ENCODE data around the gene IPO4. TPM values are rescaled to one million over a fixed set of nuclear protein-coding genes. Genes with fewer than 3 reads are reported as not detected.

IPO4 gene
- total RNA-seq, 1 experiment from 2014 or later = 102 TPM

DNA sequence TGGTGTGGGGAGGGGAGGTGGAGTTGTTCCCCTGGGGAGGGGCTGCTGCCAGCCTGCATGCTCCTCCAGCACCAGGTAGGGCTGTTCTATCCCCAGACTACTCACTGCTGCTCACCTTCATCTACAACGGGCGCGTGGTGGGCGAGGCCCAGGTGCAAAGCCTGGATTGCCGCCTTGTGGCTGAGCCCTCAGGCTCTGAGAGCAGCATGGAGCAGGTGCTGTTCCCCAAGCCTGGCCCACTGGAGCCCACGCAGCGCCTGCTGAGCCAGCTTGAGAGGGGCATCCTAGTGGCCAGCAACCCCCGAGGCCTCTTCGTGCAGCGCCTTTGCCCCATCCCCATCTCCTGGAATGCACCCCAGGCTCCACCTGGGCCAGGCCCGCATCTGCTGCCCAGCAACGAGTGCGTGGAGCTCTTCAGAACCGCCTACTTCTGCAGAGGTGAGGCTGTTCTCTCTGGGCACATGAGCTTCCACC lies 24.1 kb downstream of the IPO4 start:
- intact Hi-C loops (cut with micrococcal nuclease) = no loop called here
- no TSS peak for BruUV-seq (replicated peaks)

More for the DNA sequence above, 24.1 kb downstream of the IPO4 start:
- Histone ChIP-seq H3K4me2 (ENCODE audit: low read length) (no peak overlapping the region), H2AFZ (ENCODE audit: low read depth, low read length, poor library complexity, severe bottlenecking) (no peak overlapping the region), H4K20me1 (ENCODE audit: insufficient read depth) (no peaks in the 10 kb centered on the region), H3K9me2 (ENCODE audit: insufficient read depth) (no peaks in the 10 kb centered on the region), H3K4me1 (ENCODE audit: control insufficient read depth in 1 of 2, insufficient read depth in 2 of 2, low read length in 2 of 2) (peaks cover 15 to 21% of the 10 kb centered on the region in 2 experiments), H3K36me3 (ENCODE audit: control insufficient read depth in 1 of 2, insufficient read depth in 2 of 2, low read length in 2 of 2) (peaks cover 6 to 18% of the 10 kb centered on the region in 2 experiments; a peak in 3 of 4 replicates), H3K27me3 (ENCODE audit: insufficient read depth, low read length) (no peaks in the 10 kb centered on the region), H3K9me3 (ENCODE audit: control insufficient read depth in 1 of 2, insufficient read depth in 1 of 2, low read depth in 1 of 2, low read length in 2 of 2) (no peaks in the 10 kb centered on the region), H3K79me2 (ENCODE audit: insufficient read depth, low read length) (no peaks in the 10 kb centered on the region), H3K4me3 (replicated peaks in 1 of 2; ENCODE audit: low read depth in 1 of 2, low read length in 2 of 2) (no peak overlapping the region), H3K9ac (ENCODE audit: low read length) (no peak overlapping the region), H3K27ac (ENCODE audit: low read depth, low read length) (no peak overlapping the region)
- DNase-seq (ENCODE audit: low read depth, low spot score) (no peak), ATAC-seq (no peak)
- ChIA-PET RAD21 (ENCODE audit: low non-redundant PET in 1 of 2, low total read pairs in 2 of 2, uncharacterized antibody in 2 of 2, unreplicated experiment in 2 of 2) (no interaction called here), CTCF (no interaction called here), POLR2A (interaction anchor here (1.1 kb wide), 1 partner anchor 18 kb away, joined by 3 read pairs; the partner anchor contains the start of gene PSME2)
- TF ChIP-seq RAD21 (IDR thresholded peaks at IDR 0.05; ENCODE audit: low read depth) (no peak), CBX3 (IDR thresholded peaks at IDR 0.05; ENCODE audit: low read depth) (no peak)
- TF ChIP-seq, protein P1, sequence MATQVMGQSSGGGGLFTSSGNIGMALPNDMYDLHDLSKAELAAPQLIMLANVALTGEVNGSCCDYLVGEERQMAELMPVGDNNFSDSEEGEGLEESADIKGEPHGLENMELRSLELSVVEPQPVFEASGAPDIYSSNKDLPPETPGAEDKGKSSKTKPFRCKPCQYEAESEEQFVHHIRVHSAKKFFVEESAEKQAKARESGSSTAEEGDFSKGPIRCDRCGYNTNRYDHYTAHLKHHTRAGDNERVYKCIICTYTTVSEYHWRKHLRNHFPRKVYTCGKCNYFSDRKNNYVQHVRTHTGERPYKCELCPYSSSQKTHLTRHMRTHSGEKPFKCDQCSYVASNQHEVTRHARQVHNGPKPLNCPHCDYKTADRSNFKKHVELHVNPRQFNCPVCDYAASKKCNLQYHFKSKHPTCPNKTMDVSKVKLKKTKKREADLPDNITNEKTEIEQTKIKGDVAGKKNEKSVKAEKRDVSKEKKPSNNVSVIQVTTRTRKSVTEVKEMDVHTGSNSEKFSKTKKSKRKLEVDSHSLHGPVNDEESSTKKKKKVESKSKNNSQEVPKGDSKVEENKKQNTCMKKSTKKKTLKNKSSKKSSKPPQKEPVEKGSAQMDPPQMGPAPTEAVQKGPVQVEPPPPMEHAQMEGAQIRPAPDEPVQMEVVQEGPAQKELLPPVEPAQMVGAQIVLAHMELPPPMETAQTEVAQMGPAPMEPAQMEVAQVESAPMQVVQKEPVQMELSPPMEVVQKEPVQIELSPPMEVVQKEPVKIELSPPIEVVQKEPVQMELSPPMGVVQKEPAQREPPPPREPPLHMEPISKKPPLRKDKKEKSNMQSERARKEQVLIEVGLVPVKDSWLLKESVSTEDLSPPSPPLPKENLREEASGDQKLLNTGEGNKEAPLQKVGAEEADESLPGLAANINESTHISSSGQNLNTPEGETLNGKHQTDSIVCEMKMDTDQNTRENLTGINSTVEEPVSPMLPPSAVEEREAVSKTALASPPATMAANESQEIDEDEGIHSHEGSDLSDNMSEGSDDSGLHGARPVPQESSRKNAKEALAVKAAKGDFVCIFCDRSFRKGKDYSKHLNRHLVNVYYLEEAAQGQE (IDR thresholded peaks at IDR 0.05; ENCODE audit: low read depth) = no peak
